Measurements from ENCODE around the gene RFLNA. TPM values are rescaled to one million over a fixed set of nuclear protein-coding genes. Genes with fewer than 3 reads are reported as not detected.

RFLNA gene
- total and polyA plus RNA-seq, 2 of the 13 experiments (the other 11 are each of a cell fraction or from before 2014, with no cell fraction given) = not detected

GRCh38 chr12:124251186-124251585 lies 43.7 kb upstream of the RFLNA start:
- no peaks in the 10 kb centered on the region for H3K9me3 ChIP-seq (ENCODE audit: low read length)
- no peak overlapping the region for H3K9ac ChIP-seq (ENCODE audit: insufficient read depth, low read depth, low read length)
- no peaks in the 10 kb centered on the region for H3K79me2 ChIP-seq (ENCODE audit: insufficient read depth, low read length)
- no peaks in the 10 kb centered on the region for H4K20me1 ChIP-seq (ENCODE audit: insufficient read depth, low read length)
- WGBS (ENCODE audit: low lambda C conversion rate) = 54% methylated on average over 7 of the region's 7 CpGs
- no peak overlapping the region for H3K4me2 ChIP-seq (ENCODE audit: low read depth, low read length)
- DNase-seq (ENCODE audit: low spot score) (no peak), ATAC-seq (no peak), FAIRE-seq (no peak)
- TF ChIP-seq ZNF234 (CRISPR knock-in tag; conservative IDR thresholded peaks at IDR 0.05) (no peak), BHLHE40 (IDR thresholded peaks at IDR 0.05; ENCODE audit: low read length) (no peak), ZC3H13 (CRISPR knock-in tag; IDR thresholded peaks at IDR 0.05) (no peak), ZNF30 (CRISPR knock-in tag; IDR thresholded peaks at IDR 0.05) (no peak)
- CTCF ChIA-PET (ENCODE audit: low intra/inter-chr PET ratio, low total read pairs) = no interaction called here
- in situ Hi-C loops (cut with HindIII; ENCODE audit: extremely low pct_ligation_motif_present, low pct_unique_long_range_greater_than_20kb) = no loop called here
- H3K4me3 ChIP-seq (replicated peaks in 1 of 3; ENCODE audit: insufficient read depth in 1 of 3, low read depth in 2 of 3, low read length in 3 of 3) = no peak overlapping the region
- no peaks in the 10 kb centered on the region for H3K36me3 ChIP-seq (replicated peaks in 1 of 2; ENCODE audit: control insufficient read depth in 1 of 2, insufficient read depth in 2 of 2, low read length in 2 of 2)
- no peak overlapping the region for H3K27ac ChIP-seq (ENCODE audit: extremely low read length, insufficient read depth, low read length)
- intact Hi-C loops (cut with micrococcal nuclease; ENCODE audit: unreplicated experiment) = no loop called here
- no TSS peak for BruUV-seq (replicated peaks)
- H3K4me1 ChIP-seq (ENCODE audit: insufficient read depth, low read length) = peaks cover 8% of the 10 kb centered on the region
- peaks cover 1 to 51% of the 10 kb centered on the region in 2 experiments; a peak in 3 of 5 replicates for H3K27me3 ChIP-seq (ENCODE audit: control insufficient read depth in 1 of 2, insufficient read depth in 2 of 2, low read length in 2 of 2)
- no peak overlapping the region for H2AFZ ChIP-seq (ENCODE audit: low read length)
- POLR2A ChIA-PET = no interaction called here

GRCh38 chr12:124252964-124253363 lies 41.9 kb upstream of the RFLNA start:
- in situ Hi-C loops (cut with HindIII; ENCODE audit: extremely low pct_ligation_motif_present, low pct_unique_long_range_greater_than_20kb) (no loop called here), intact Hi-C loops (cut with micrococcal nuclease; ENCODE audit: unreplicated experiment) (no loop called here)
- DNase-seq (ENCODE audit: low spot score) (no peak), FAIRE-seq (no peak), ATAC-seq (no peak)
- H3K27me3 ChIP-seq (ENCODE audit: control insufficient read depth in 1 of 2, insufficient read depth in 2 of 2, low read length in 2 of 2) = peaks cover 3 to 52% of the 10 kb centered on the region in 2 experiments; a peak in 4 of 5 replicates
- no peak overlapping the region for H2AFZ ChIP-seq (ENCODE audit: low read length)
- no peaks in the 10 kb centered on the region for H4K20me1 ChIP-seq (ENCODE audit: insufficient read depth, low read length)
- no TSS peak for BruUV-seq (replicated peaks)
- CTCF ChIA-PET (ENCODE audit: low intra/inter-chr PET ratio, low total read pairs) = no interaction called here
- POLR2A ChIA-PET = no interaction called here
- no peaks in the 10 kb centered on the region for H3K4me1 ChIP-seq (ENCODE audit: insufficient read depth, low read length)
- whole genome bisulfite sequencing (ENCODE audit: low lambda C conversion rate) = 44% methylated on average over 6 of the region's 6 CpGs
- no peaks in the 10 kb centered on the region for H3K9me3 ChIP-seq (ENCODE audit: low read length)
- no peak overlapping the region for H3K9ac ChIP-seq (ENCODE audit: insufficient read depth, low read depth, low read length)
- no peaks in the 10 kb centered on the region for H3K36me3 ChIP-seq (replicated peaks in 1 of 2; ENCODE audit: control insufficient read depth in 1 of 2, insufficient read depth in 2 of 2, low read length in 2 of 2)
- no peak overlapping the region for H3K27ac ChIP-seq (ENCODE audit: extremely low read length, insufficient read depth, low read length)
- no peak overlapping the region for H3K4me2 ChIP-seq (ENCODE audit: low read depth, low read length)
- TF ChIP-seq FOXJ3 (CRISPR knock-in tag; IDR thresholded peaks at IDR 0.05; ENCODE audit: borderline replicate concordance) (no peak), ZNF547 (CRISPR knock-in tag; IDR thresholded peaks at IDR 0.05) (no peak), ZSCAN12 (CRISPR knock-in tag; IDR thresholded peaks at IDR 0.05) (no peak), ZFP37 (CRISPR knock-in tag; IDR thresholded peaks at IDR 0.05; ENCODE audit: borderline replicate concordance) (no peak), MTERF4 (CRISPR knock-in tag; IDR thresholded peaks at IDR 0.05) (no peak), ZBTB3 (CRISPR knock-in tag; IDR thresholded peaks at IDR 0.05; ENCODE audit: borderline replicate concordance, low read depth) (no peak), WIZ (CRISPR knock-in tag; IDR thresholded peaks at IDR 0.05) (no peak), NCOA1 (CRISPR knock-in tag; IDR thresholded peaks at IDR 0.05) (no peak), RBFOX2 (IDR thresholded peaks at IDR 0.05; ENCODE audit: low read depth, low read length) (no peak), MED8 (CRISPR knock-in tag; IDR thresholded peaks at IDR 0.05; ENCODE audit: insufficient replicate concordance) (no peak)
- no peak overlapping the region for H3K4me3 ChIP-seq (replicated peaks in 1 of 3; ENCODE audit: insufficient read depth in 1 of 3, low read depth in 2 of 3, low read length in 3 of 3)
- H3K79me2 ChIP-seq (ENCODE audit: insufficient read depth, low read length) = no peaks in the 10 kb centered on the region
